KMS-11 (cell line): Measurements from ENCODE around the gene PDE8A.

Source experiments
- H2AFZ ChIP-seq: fragments of 200-600 bp; sonication (generic); 2 replicates; pipeline ENCODE4 v1.6.1; 2016; ENCODE audit warnings: antibody characterized with exemption, mixed run types, low read depth
- H3K27ac ChIP-seq: fragments of 200-600 bp; sonication (generic); 2 replicates; pipeline ENCODE4 v1.6.1; 2016; ENCODE audit warnings: mild to moderate bottlenecking, mixed run types
- H3K27me3 ChIP-seq: fragments of 200-600 bp; sonication (generic); 2 replicates; pipeline ENCODE4 v1.6.1; 2017; ENCODE audit warnings: mild to moderate bottlenecking, low read depth, mixed run types, moderate library complexity; ENCODE audit not compliant: insufficient read depth
- H3K36me3 ChIP-seq: fragments of 200-600 bp; sonication (generic); 2 replicates; pipeline ENCODE4 v1.6.1; 2017; ENCODE audit warnings: mild to moderate bottlenecking, mixed run types; ENCODE audit not compliant: insufficient read depth
- H3K4me1 ChIP-seq: fragments of 200-600 bp; sonication (generic); 2 replicates; pipeline ENCODE4 v1.6.1; 2016; ENCODE audit warnings: mild to moderate bottlenecking, low read depth, mixed run types; ENCODE audit not compliant: poor library complexity, severe bottlenecking
- H3K4me2 ChIP-seq: fragments of 200-600 bp; sonication (generic); 2 replicates; pipeline ENCODE4 v1.7.0; 2016; ENCODE audit warnings: mild to moderate bottlenecking, mixed run types
- H3K4me3 ChIP-seq: fragments of 200-600 bp; sonication (generic); IDR thresholded peaks from 2 replicates; pipeline ENCODE4 v1.6.1; 2017; ENCODE audit warnings: low read depth, low read length, mixed read lengths; ENCODE audit not compliant: insufficient read depth
- H3K79me2 ChIP-seq: fragments of 200-600 bp; sonication (generic); 2 replicates; pipeline ENCODE4 v1.6.1; 2016; ENCODE audit warnings: low read depth, mixed run types; ENCODE audit not compliant: insufficient read depth
- H3K9ac ChIP-seq: fragments of 200-600 bp; sonication (generic); 2 replicates; pipeline ENCODE4 v1.6.1; 2016; ENCODE audit warnings: mild to moderate bottlenecking, mixed run types
- H4K20me1 ChIP-seq: fragments of 200-600 bp; sonication (generic); 2 replicates; pipeline ENCODE4 v1.6.1; 2016; ENCODE audit warnings: mild to moderate bottlenecking, mixed run types; ENCODE audit not compliant: insufficient read depth
- TF ChIP-seq, protein P1 (sequence below): fragments of 200-600 bp; sonication (generic); conservative IDR thresholded peaks from 2 replicates; pipeline ENCODE4 v1.6.1; 2017; ENCODE audit warnings: low read depth, mild to moderate bottlenecking, antibody characterized with exemption, low read length, moderate library complexity, mixed read lengths

Gene PDE8A

DNA sequence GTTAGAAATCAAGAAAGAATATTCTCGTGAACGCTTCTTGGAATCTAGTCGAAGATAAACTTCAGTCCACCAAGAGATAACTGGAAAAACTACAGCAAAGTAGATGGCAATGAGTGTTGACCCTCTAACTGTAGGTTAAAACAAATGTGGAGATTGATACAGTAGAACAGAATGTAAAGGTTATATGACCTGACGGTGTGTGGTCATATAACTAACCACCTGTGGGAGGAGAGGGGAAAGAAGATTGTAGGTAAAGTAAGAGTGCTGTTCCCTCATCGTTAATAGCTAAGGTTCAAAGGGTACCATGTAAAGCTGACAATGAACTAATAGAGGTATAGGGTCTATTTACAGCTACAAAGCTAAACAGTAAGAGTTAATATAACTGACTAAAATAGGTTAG is 52.6 kb downstream of the PDE8A start:
- Histone ChIP-seq H3K4me3 (no peak overlapping the region), H3K79me2 (no peaks in the 10 kb centered on the region), H3K9ac (no peak overlapping the region), H2AFZ (no peak overlapping the region), H4K20me1 (no peaks in the 10 kb centered on the region), H3K4me1 (peaks cover 16% of the 10 kb centered on the region), H3K27me3 (no peaks in the 10 kb centered on the region), H3K36me3 (no peaks in the 10 kb centered on the region), H3K4me2 (no peak overlapping the region), H3K27ac (no peak overlapping the region)
- TF ChIP-seq, protein P1, sequence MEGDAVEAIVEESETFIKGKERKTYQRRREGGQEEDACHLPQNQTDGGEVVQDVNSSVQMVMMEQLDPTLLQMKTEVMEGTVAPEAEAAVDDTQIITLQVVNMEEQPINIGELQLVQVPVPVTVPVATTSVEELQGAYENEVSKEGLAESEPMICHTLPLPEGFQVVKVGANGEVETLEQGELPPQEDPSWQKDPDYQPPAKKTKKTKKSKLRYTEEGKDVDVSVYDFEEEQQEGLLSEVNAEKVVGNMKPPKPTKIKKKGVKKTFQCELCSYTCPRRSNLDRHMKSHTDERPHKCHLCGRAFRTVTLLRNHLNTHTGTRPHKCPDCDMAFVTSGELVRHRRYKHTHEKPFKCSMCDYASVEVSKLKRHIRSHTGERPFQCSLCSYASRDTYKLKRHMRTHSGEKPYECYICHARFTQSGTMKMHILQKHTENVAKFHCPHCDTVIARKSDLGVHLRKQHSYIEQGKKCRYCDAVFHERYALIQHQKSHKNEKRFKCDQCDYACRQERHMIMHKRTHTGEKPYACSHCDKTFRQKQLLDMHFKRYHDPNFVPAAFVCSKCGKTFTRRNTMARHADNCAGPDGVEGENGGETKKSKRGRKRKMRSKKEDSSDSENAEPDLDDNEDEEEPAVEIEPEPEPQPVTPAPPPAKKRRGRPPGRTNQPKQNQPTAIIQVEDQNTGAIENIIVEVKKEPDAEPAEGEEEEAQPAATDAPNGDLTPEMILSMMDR, result no peak

DNA sequence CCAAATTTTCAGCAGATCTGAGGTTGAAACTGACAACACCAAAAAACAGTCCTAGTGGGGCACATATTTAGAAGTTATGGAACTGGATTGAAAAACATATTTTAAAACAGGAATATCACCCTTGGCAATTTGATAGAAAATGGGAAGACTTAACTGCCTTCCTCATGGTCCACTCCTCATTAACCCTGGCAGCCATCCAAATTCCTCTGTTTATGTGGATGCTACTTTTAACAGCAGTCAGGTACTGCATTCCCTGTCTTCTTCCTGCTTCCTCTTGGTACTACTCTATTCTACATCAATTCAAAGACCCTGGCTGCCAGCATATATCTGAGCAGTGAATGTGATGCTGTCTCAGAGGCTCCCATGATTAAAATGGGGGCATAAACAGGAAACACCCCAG is 54.3 kb downstream of the PDE8A start:
- no peaks in the 10 kb centered on the region for H3K27me3 ChIP-seq
- H3K4me3 ChIP-seq, result no peak overlapping the region
- H4K20me1 ChIP-seq, result no peaks in the 10 kb centered on the region
- no peak overlapping the region for H3K27ac ChIP-seq
- no peak overlapping the region for H3K4me2 ChIP-seq
- TF ChIP-seq, protein P1, result no peak
- H3K4me1 ChIP-seq, result no peaks in the 10 kb centered on the region
- no peak overlapping the region for H2AFZ ChIP-seq
- H3K36me3 ChIP-seq, result no peaks in the 10 kb centered on the region
- no peaks in the 10 kb centered on the region for H3K79me2 ChIP-seq
- no peak overlapping the region for H3K9ac ChIP-seq

- no peak overlapping the region for H2AFZ ChIP-seq
Observed at GRCh38 chr15:85036716-85037115, 55.1 kb downstream of the PDE8A start.

DNA sequence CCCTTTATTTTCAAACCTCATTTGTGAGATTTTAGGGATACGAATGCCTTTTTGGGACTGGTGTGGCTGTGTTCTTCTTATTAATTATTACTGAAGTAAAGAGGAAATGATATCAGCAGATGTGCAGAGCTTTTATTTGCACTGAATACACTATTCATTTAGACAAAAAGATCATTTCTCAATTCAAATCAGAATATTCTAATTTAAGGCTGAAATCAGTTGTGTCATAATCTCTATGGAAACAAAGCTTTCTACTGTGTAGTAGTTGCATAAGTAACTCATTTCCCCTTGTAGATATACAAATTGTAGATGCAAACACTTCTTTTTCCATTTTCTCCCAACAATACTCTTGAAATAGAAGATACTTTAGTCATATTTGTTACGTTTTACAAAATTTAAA is 56.0 kb downstream of the PDE8A start:
- no peaks in the 10 kb centered on the region for H3K4me1 ChIP-seq
- no peaks in the 10 kb centered on the region for H4K20me1 ChIP-seq
- H3K27ac ChIP-seq, result no peak overlapping the region
- no peaks in the 10 kb centered on the region for H3K27me3 ChIP-seq
- H3K36me3 ChIP-seq, result no peaks in the 10 kb centered on the region
- no peak overlapping the region for H3K4me3 ChIP-seq
- H3K79me2 ChIP-seq, result no peaks in the 10 kb centered on the region
- no peak overlapping the region for H2AFZ ChIP-seq
- H3K4me2 ChIP-seq, result no peak overlapping the region
- TF ChIP-seq, protein P1, result no peak
- H3K9ac ChIP-seq, result no peak overlapping the region

More at GRCh38 chr15:85036716-85037115, 55.1 kb downstream of the PDE8A start:
- no peak overlapping the region for H3K4me3 ChIP-seq
- TF ChIP-seq, protein P1, result no peak
- no peak overlapping the region for H3K27ac ChIP-seq
- no peaks in the 10 kb centered on the region for H3K36me3 ChIP-seq
- H3K4me2 ChIP-seq, result no peak overlapping the region
- H3K79me2 ChIP-seq, result no peaks in the 10 kb centered on the region
- no peaks in the 10 kb centered on the region for H4K20me1 ChIP-seq
- no peak overlapping the region for H3K9ac ChIP-seq
- no peaks in the 10 kb centered on the region for H3K27me3 ChIP-seq
- H3K4me1 ChIP-seq, result no peaks in the 10 kb centered on the region
